ENCODE measurements around the gene PICALM.
A peak's percentile ranks its signal among the peaks of the same experiment; 100 is the strongest.

PICALM gene

DNA sequence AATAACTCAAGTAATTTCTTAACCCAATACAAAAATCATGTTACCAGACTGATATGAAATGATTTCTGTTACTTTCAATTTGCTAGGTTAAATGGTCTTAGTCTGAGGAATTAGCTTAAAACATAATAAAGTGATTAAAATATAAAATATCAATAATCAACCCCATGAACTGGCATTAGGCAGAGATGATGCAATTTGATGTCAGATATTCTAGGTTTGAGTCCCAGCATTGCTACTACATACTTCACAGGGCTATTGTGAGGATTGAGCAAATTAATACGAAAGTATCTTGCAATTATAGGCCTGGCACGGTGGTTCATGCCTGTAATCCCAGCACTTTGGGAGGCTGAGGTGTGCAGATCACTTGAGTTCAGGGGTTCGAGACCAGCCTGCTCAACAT, 66.5 kb downstream of the PICALM start:
- TF ChIP-seq, protein P1, sequence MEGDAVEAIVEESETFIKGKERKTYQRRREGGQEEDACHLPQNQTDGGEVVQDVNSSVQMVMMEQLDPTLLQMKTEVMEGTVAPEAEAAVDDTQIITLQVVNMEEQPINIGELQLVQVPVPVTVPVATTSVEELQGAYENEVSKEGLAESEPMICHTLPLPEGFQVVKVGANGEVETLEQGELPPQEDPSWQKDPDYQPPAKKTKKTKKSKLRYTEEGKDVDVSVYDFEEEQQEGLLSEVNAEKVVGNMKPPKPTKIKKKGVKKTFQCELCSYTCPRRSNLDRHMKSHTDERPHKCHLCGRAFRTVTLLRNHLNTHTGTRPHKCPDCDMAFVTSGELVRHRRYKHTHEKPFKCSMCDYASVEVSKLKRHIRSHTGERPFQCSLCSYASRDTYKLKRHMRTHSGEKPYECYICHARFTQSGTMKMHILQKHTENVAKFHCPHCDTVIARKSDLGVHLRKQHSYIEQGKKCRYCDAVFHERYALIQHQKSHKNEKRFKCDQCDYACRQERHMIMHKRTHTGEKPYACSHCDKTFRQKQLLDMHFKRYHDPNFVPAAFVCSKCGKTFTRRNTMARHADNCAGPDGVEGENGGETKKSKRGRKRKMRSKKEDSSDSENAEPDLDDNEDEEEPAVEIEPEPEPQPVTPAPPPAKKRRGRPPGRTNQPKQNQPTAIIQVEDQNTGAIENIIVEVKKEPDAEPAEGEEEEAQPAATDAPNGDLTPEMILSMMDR (IDR thresholded peaks at IDR 0.05; ENCODE audit: low read length, missing control alignments) = no peak
- H3K4me3 ChIP-seq (replicated peaks; ENCODE audit: low read depth, low read length) = no peak overlapping the region

GRCh38 chr11:85991508-85991907, 77.4 kb downstream of the PICALM start:
- DNase-seq (ENCODE audit: low read depth) = no peak
- H3K4me3 ChIP-seq (replicated peaks; ENCODE audit: low read depth, low read length) = no peak overlapping the region
- TF ChIP-seq, protein P1 (IDR thresholded peaks at IDR 0.05; ENCODE audit: low read length, missing control alignments) = no peak

More for the DNA sequence above, 66.5 kb downstream of the PICALM start:
- DNase-seq (ENCODE audit: low read depth) = no peak

GRCh38 chr11:85989746-85990145, 79.1 kb downstream of the PICALM start:
- TF ChIP-seq, protein P1 (IDR thresholded peaks at IDR 0.05; ENCODE audit: low read length, missing control alignments) = no peak
- no peak overlapping the region for H3K4me3 ChIP-seq (replicated peaks; ENCODE audit: low read depth, low read length)
- DNase-seq (ENCODE audit: low read depth) = no peak

DNA sequence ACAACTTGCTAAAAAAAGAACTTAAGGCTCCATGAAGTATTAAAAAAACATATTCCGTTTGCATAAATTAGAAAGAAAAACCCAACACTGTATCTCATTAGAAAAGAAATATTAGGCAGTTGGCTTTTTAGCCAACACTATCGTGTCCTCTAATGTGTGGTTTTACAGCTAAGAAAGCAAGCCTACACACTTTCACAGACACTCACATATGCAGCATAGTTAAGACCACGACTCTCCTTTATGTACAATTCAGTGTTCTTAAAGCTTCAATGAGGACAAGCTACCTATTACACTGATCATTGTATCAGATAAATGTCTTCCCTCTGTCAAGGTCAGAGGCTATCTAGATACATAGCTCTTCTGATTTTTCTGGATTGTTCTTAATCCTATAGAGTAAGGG, 80.1 kb downstream of the PICALM start:
- no peak for DNase-seq (ENCODE audit: low read depth)
- TF ChIP-seq, protein P1 (IDR thresholded peaks at IDR 0.05; ENCODE audit: low read length, missing control alignments) = no peak
- H3K4me3 ChIP-seq (replicated peaks; ENCODE audit: low read depth, low read length) = no peak overlapping the region

- no peak for DNase-seq (ENCODE audit: low read depth)
- TF ChIP-seq, protein P1 (IDR thresholded peaks at IDR 0.05; ENCODE audit: low read length, missing control alignments) = no peak
- H3K4me3 ChIP-seq (replicated peaks; ENCODE audit: low read depth, low read length) = no peak overlapping the region
Measured at GRCh38 chr11:85977751-85978160, 91.1 kb downstream of the PICALM start.

DNA sequence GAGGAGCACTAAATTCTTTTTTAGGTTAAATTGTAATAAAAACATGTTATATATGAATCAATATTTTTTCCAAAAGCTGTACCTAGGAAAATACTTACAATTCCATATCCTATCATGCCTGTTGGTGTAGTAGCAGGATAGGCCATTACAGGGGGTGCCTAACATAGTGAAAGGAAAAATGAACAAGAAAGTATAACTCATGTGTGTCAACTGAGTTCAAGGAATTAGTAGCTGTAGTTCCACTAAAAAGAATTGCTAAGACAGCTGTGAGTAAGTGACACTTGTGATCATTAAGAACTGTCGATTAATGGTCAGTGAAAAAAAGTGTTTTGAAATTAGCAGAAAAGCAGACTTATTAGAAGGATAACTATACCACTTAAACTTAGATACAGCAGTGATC, 92.4 kb downstream of the PICALM start:
- TF ChIP-seq, protein P1 (IDR thresholded peaks at IDR 0.05; ENCODE audit: low read length, missing control alignments) = no peak
- DNase-seq (ENCODE audit: low read depth) = no peak
- H3K4me3 ChIP-seq (replicated peaks; ENCODE audit: low read depth, low read length) = no peak overlapping the region

GRCh38 chr11:85974122-85974521, 94.8 kb downstream of the PICALM start:
- peak; percentile 80 for DNase-seq (ENCODE audit: low read depth)
- TF ChIP-seq, protein P1 (IDR thresholded peaks at IDR 0.05; ENCODE audit: low read length, missing control alignments) = no peak
- H3K4me3 ChIP-seq (replicated peaks; ENCODE audit: low read depth, low read length) = no peak overlapping the region
